Duodenal mucosa (tissue), 2 donors: ENCODE results near the gene TRIM64C.
"Not testable (repeated sequence)": the region's sequence is repeated elsewhere in the genome, so short reads cannot be mapped to it uniquely, and the experiment has no call there.

Experiments
- H3K27ac ChIP-seq: one replicate; pipeline ENCODE4 v1.7.0; 2013; ENCODE audit warnings: low read depth, low read length
- H3K27me3 ChIP-seq, 2 donors: one replicate each; pipeline ENCODE4 v1.7.0; 2013; ENCODE audit warnings: low read length in 2 of 2, control low read depth in 1 of 2; ENCODE audit not compliant: insufficient read depth in 2 of 2, control insufficient read depth in 1 of 2
- H3K36me3 ChIP-seq, 2 donors: one replicate each; pipeline ENCODE4 v1.7.0; 2013; ENCODE audit warnings: low read length in 2 of 2, control low read depth in 1 of 2; ENCODE audit not compliant: insufficient read depth in 2 of 2, control insufficient read depth in 1 of 2
- H3K4me1 ChIP-seq, 2 donors: one replicate each; pipeline ENCODE4 v1.7.0; 2013; ENCODE audit warnings: low read length in 2 of 2, control low read depth in 1 of 2; ENCODE audit not compliant: insufficient read depth in 2 of 2, control insufficient read depth in 1 of 2
- H3K4me3 ChIP-seq, 2 donors: one replicate each; pipeline ENCODE4 v1.7.0; 2013; ENCODE audit warnings: low read length in 2 of 2, low read depth in 1 of 2
- H3K9ac ChIP-seq, 2 donors: one replicate each; pipeline ENCODE4 v1.7.0; 2013; ENCODE audit warnings: low read length in 2 of 2, low read depth in 1 of 2
- H3K9me3 ChIP-seq, 2 donors: one replicate each; pipeline ENCODE4 v1.7.0; 2013; ENCODE audit warnings: low read length in 2 of 2, control low read depth in 1 of 2; ENCODE audit not compliant: control insufficient read depth in 1 of 2

Gene TRIM64C, protein sequence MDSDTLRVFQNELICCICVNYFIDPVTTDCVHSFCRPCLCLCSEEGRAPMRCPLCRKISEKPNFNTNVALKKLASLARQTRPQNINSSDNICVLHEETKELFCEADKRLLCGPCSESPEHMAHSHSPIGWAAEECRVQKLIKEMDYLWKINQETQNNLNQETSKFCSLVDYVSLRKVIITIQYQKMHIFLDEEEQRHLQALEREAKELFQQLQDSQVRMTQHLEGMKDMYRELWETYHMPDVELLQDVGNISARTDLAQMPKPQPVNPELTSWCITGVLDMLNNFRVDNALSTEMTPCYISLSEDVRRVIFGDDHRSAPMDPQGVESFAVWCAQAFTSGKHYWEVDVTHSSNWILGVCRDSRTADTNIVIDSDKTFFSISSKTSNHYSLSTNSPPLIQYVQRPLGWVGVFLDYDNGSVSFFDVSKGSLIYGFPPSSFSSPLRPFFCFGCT

DNA sequence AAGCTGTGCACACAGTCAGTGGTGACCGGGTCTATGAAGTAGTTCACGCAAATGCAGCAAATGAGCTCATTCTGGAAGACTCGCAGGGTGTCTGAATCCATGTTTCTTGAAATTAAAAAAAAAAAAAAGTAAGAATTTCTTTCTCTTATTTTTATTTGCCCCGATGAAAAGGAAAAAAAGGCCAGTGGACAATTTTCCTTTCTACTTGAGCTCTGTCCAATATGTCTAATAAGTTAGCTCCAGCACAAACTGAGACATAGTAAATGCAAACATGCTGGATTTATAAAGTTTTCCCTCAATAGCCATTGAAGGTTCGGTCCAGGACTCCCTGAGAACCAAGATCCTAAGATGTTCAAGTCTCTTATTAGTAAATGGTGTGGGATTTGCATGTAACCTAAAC is at the start of gene TRIM64C:
TRIM64C (minus strand) TSS at position 101 of the 400 bp plus-strand sequence; CDS start at position 101, 0 bp downstream.
- H3K9ac ChIP-seq, H3K27ac ChIP-seq, H3K27me3 ChIP-seq, H3K4me3 ChIP-seq, H3K36me3 ChIP-seq, H3K4me1 ChIP-seq, H3K9me3 ChIP-seq: not testable (repeated sequence)

DNA sequence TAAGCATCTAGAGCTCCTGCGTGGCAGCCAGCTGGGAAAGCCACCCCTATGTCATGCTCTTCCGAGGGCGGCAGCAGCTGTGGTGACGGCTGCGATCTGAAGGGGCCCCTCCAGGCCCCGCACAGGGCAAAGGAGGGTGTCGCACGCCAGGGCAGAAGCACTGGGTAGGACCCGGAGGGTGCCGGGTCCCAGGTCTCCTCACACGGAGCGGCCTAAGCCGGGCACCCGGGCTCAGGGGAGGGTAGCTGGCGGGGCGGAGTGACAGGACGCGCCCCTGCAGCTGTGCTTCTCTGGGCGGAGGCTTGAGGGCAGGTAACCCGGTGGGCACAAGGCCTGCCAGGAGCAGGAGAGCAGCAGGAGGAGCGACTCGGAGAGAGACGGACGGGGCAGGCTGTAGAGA is 43.4 kb upstream of the TRIM64C start:
- not testable (repeated sequence) for H3K27ac ChIP-seq, H3K4me3 ChIP-seq, H3K9me3 ChIP-seq, H3K27me3 ChIP-seq, H3K36me3 ChIP-seq, H3K9ac ChIP-seq, H3K4me1 ChIP-seq

DNA sequence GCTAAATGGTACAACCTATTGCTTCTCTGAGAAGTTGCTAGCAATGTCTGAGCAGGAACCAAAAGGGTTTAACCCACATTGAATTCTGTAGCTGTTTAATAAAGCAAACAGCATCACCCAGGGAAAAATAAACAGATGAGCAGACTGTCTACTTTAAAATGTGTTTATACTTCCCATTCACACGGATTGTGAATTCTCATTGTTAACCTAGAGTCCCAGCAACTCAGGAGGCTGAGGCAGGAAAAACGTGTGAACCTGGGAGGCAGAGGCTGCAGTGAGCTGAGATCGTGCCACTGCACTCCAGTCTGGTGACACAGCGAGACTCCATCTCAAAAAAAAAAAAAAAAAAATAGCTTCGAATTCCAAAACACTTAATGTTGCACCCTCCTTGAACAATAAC is 11.0 kb upstream of the TRIM64C start:
- not testable (repeated sequence) for H3K4me3 ChIP-seq, H3K27me3 ChIP-seq, H3K36me3 ChIP-seq, H3K9me3 ChIP-seq, H3K4me1 ChIP-seq, H3K27ac ChIP-seq, H3K9ac ChIP-seq

DNA sequence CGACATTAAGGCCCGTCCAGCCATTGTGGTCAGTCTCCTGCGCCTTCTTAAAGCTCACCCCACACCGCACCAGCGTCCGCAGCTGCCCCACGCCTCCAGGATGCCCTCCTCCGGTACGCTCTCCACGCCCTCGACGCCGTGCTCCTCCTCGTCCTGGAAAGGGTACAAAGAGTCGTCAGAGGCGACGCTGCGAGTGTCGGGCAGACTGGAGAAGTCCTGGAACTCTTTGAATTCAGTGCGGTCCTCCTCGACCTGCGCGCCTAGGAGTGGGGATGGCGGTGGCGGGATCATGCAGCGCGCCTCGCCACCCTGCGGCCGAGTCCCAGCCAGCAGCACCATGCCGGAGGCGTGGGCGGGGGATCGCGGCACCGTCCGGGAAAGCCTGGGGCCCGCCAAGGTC is 9.1 kb downstream of the TRIM64C start:
- H3K4me1 ChIP-seq, H3K27me3 ChIP-seq, H3K9ac ChIP-seq, H3K9me3 ChIP-seq, H3K36me3 ChIP-seq, H3K4me3 ChIP-seq, H3K27ac ChIP-seq: not testable (repeated sequence)

DNA sequence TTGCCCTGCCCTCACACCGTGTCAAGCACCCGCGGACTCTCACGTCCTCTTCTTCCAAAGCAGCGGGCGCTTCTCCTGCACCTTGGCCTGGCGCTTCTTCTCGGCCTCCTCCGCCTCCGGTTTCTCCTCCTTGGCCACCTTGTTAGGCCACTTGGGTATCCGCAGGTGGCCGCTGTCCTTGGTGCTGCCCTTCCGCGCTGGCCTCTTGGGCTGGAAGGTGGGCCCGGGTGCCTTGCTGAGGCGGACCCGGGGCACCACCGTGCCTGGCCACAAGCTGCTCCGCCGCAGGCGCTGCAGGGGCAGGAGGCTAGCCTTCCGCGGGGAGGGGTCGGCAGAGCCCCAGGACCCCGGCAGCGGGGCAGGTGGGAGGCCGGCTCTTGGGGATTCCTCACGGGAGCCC is 10.7 kb downstream of the TRIM64C start:
- H3K4me3 ChIP-seq, H3K4me1 ChIP-seq, H3K27ac ChIP-seq, H3K9ac ChIP-seq, H3K36me3 ChIP-seq, H3K27me3 ChIP-seq, H3K9me3 ChIP-seq: not testable (repeated sequence)

DNA sequence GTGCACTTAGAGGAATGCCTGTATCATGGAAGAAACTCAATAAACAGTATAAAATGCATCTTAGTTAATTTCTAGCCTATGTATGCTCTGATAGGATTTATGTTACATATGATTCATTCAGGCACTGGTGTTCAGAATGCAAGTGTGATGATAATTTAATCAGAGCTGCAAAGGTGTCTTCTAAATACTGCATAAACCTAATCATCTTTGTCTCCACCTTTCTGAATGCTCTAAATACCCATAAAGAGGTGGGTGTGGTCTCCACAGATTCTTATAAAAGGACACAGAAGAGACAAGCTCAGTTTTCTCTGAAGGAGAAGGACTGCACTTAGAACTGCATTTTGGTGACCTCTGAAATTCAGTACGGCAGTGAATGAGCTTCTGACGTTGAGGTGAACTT is 30.4 kb downstream of the TRIM64C start, which contains the start of gene TRIM49B:
TRIM49B (plus strand) TSS at position 301 of the 400 bp plus-strand sequence. CDS start 2,777 bp downstream, outside the sequence.
- H3K27ac ChIP-seq, H3K36me3 ChIP-seq, H3K4me1 ChIP-seq, H3K4me3 ChIP-seq, H3K9me3 ChIP-seq, H3K27me3 ChIP-seq, H3K9ac ChIP-seq: not testable (repeated sequence)
